Body of pancreas (tissue), 4 donors: Measurements from ENCODE around the gene TMEM255B.

Experiments
- CTCF ChIP-seq, 7 experiments: fragments of 450-650 bp in 4 of 7; fragments of 200-600 bp in 3 of 7; sonication (generic) in 3 of 7; IDR thresholded peaks; one replicate each; pipeline ENCODE4 v1.5.1; 2016 to 2019; ENCODE audit warnings: antibody characterized with exemption in 7 of 7
- POLR2A ChIP-seq, 3 donors: fragments of 450-650 bp; IDR thresholded peaks; one replicate each; pipeline ENCODE4 v1.6.1; 2016; ENCODE audit warnings: antibody characterized with exemption in 3 of 3, mild to moderate bottlenecking in 2 of 3

DNA sequence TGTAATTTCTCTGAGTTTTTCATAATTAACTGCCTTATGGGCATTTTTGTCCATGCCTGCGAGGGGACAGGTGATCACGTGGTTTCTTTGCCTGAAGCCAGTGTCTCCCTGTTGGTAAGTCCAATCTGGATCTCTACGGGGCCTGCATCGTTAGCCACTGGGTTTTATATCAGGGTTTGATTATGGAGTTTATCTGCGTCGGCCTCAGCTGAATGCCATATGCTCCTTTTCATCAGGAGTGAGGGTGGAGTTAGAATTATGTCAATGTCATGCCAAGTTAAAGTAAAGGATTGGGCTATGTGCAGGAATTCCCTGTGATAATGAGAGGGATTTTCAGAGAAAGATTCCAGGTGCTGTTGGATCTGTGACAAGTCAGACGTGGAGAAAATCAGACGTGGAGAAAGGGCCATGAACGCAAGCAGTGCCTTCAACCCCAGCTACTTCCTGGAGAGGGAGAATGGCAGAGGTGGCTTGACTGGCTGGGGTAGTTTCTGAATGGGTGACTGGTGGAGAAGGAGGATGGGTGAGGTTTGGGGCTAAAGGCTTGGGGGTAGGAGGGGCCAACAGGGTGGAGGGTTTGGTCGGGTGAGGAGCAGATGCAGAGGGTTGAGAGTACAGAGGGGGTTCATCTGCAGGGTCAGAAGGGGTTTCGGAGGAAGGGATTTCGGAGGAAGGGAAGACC lies 24.3 kb downstream of the TMEM255B start:
- TF ChIP-seq CTCF (IDR thresholded peaks at IDR 0.05) (no peak), POLR2A (IDR thresholded peaks at IDR 0.05) (no peak)
